ENCODE results near the gene TCHH. TPM values are rescaled to one million over a fixed set of nuclear protein-coding genes. Genes with fewer than 3 reads are reported as not detected.
"Not testable (repeated sequence)": the region's sequence is repeated elsewhere in the genome, so short reads cannot be mapped to it uniquely, and the experiment has no call there.

The TCHH gene, protein sequence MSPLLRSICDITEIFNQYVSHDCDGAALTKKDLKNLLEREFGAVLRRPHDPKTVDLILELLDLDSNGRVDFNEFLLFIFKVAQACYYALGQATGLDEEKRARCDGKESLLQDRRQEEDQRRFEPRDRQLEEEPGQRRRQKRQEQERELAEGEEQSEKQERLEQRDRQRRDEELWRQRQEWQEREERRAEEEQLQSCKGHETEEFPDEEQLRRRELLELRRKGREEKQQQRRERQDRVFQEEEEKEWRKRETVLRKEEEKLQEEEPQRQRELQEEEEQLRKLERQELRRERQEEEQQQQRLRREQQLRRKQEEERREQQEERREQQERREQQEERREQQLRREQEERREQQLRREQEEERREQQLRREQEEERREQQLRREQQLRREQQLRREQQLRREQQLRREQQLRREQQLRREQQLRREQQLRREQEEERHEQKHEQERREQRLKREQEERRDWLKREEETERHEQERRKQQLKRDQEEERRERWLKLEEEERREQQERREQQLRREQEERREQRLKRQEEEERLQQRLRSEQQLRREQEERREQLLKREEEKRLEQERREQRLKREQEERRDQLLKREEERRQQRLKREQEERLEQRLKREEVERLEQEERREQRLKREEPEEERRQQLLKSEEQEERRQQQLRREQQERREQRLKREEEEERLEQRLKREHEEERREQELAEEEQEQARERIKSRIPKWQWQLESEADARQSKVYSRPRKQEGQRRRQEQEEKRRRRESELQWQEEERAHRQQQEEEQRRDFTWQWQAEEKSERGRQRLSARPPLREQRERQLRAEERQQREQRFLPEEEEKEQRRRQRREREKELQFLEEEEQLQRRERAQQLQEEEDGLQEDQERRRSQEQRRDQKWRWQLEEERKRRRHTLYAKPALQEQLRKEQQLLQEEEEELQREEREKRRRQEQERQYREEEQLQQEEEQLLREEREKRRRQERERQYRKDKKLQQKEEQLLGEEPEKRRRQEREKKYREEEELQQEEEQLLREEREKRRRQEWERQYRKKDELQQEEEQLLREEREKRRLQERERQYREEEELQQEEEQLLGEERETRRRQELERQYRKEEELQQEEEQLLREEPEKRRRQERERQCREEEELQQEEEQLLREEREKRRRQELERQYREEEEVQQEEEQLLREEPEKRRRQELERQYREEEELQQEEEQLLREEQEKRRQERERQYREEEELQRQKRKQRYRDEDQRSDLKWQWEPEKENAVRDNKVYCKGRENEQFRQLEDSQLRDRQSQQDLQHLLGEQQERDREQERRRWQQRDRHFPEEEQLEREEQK (N-terminal part only)
- total RNA-seq = 0.13 TPM

DNA sequence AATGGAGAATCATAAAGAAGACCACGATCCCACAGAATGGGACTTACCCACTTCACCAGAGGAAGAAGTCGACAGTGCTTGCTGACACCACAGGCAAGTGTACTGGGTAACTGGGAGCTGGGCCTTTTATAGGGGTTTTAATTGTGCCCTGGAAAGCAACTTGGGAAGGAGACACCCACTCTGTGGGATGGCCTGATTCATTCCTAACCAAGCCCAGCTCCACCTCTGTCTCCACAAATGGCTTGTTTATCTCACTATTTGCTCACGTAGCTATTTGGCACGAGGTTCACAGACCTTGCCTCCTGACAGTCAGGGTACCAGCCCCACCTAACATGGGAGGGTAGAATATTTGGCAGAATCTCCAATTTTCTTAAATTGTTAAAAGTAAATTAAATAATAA, at the start of gene TCHH:
TCHH (minus strand) TSS at position 101 of the 400 bp plus-strand sequence. CDS start 1,364 bp downstream, outside the sequence.
- DNase-seq (ENCODE audit: low spot score) (no peak), ATAC-seq (no peak)
- intact Hi-C loops (cut with DNase I) = no loop called here

DNA sequence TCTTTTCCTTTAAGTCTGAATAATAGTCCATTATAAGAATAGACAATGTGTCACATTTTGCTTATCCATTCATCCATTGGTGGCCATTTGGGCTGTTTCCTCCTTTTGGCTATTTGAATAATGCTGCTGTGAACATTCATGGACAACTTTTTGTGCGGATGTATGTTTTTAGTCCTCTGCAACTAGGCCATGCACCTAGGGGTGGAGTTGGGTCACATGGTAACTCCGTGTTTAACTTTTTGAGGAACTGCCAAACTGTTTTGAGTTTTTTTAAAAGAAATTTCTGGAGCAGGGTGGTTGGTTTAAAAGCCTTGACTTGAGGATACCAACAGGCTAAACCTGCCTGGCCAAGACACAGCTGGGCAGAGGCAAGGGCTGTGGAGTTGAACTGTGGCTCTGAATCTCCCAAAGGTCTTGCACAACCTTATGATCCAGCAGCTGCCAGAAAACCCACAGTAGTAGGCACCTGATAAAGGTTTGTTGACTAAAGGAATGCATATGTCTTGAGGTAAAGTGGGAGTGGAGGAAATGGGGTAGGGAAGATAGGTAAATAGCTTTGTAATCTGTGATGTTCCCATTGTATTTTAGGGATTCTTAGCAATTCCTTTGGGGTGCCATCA, 49.4 kb upstream of the TCHH start:
- DNase-seq (ENCODE audit: low spot score) = no peak
- intact Hi-C loops (cut with DNase I) = no loop called here
- ATAC-seq = no peak

DNA sequence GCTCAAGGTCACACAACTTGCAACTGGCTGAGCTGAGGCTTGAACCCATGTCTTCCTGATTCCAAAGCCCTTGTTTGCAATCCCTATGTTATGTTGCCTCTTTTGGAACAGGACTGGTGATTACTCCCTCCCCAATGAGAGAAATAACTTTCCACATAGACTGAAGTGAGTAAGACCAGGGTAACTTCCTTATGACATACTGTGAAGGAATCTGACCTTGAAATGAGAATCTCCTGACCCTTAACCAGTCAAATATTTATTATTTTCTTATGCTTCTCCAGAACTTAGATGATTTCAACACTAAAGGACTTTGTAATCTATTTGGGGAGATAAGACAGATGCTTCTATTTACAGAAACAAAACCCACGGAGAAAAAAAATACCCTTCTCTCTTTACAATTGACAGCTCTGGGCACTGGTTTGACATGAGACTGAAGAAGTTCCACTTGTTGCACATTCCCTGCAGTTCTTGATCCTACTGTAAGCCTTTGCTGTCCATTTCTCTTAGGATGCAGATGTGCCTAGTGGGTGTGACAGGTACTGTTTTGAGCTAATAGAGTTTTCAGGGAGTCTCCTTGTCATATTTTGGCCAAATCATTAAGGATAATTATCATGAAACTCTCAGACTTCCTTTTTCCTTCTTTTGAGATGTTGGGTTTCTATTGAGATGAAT, 47.7 kb upstream of the TCHH start:
- intact Hi-C loops (cut with DNase I) = no loop called here
- ATAC-seq = peak; percentile 67

DNA sequence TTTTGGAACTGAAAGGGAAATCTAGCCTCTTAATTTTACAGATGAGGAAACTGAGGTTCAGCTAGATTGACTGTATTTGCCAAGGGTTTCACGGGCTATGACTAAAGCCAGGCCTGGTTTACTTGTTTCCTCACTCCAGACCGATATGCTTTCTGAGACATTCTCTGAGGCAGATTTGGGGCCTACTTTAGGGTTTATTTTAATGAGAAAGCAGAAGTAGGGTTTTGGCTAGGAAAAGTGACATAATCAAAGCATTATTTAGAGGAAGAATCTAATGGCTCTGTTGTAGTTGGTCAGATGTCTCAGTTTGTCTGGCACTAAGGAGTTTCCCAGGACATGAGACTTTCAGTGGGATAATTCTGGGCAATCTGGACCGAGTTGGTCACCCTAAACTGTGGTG, 45.3 kb upstream of the TCHH start:
- ATAC-seq (peak; percentile 67), DNase-seq (ENCODE audit: low spot score) (no peak)
- intact Hi-C loops (cut with DNase I) = no loop called here

More for the DNA sequence above, 47.7 kb upstream of the TCHH start:
- no peak for DNase-seq (ENCODE audit: low spot score)

DNA sequence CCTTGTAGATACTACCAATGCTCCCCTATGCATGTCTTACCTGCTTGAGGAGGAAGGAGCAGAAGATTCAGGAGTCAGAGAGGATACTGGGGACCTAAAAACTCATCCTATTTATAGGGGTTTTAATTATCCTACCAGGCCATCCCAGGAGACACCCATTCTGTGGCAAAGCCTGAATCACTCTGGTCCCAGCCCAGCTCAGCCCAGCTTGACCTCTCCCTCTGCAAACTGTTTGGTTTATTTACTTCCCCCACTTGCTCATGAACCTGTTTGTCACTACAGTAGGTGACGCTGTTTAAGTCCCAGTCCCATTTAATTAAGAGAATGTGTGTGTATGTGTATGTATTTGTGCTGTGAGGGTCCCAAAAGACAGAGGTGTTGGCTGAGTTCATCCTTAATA, 43.9 kb upstream of the TCHH start, which contains the start of gene RPTN:
RPTN (minus strand) TSS at position 85 of the 400 bp plus-strand sequence. CDS start 1,339 bp downstream, outside the sequence.
- no peak for DNase-seq (ENCODE audit: low spot score)
- no peak for ATAC-seq
- intact Hi-C loops (cut with DNase I) = no loop called here

DNA sequence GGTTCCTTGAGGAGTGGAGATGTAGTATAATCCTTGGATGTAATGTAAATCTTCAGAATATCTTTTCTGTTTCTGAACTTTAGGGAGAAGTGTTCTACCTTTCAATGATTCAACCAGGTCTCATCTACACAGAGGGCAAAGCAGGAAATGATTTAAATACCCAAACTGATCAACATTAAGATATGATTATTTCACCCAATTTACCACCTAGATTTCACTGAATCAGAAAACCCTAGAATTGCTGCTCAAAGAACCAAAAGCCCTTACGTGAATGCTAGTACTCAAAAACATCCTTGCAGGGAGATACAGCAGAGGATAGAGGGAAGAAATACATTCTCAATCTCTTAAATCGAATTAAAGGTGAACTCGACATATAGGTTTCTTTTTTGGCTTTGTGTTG, 38.8 kb upstream of the TCHH start:
- intact Hi-C loops (cut with DNase I) = no loop called here
- DNase-seq (ENCODE audit: low spot score) = no peak
- no peak for ATAC-seq

DNA sequence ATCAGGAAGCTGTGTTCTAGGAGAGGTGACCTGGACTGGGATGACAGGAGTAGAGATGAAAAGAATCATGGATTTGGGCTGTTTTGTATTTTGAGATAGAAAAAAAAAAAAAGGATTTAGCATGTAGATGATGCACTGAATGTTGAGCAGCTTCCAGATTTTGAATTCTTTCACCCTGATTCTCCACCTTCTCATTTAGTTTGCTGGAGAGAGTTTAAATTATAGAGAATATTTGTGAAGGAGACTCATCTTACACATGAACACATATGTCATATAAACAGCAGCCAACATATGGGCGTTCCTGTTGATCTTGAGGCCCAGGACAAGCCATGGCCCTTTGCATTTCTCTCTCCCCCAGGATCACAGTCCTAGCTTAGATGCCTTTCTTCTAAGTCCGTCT, 36.4 kb upstream of the TCHH start:
- DNase-seq (ENCODE audit: low spot score) (no peak), ATAC-seq (no peak)
- intact Hi-C loops (cut with DNase I) = no loop called here

DNA sequence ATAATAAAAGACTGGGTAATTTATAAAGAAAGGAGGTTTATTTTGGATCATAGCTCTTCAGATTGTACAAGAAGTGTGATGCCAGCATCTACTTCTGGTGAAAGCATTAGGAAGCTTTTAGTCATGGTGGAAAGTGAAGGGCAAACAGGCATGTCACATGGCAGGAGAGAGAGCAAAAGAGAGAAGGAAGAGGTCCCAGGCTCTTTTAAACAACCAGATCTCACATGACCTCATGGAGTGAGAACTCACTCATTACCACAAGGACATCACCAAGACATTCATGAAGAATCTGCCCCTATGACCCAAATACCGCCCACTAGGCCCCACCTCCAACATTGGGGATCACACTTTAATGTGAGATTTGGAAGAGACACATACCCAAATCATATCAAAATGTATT, 33.7 kb upstream of the TCHH start:
- no peak for ATAC-seq
- no peak for DNase-seq (ENCODE audit: low spot score)
- intact Hi-C loops (cut with DNase I) = no loop called here

DNA sequence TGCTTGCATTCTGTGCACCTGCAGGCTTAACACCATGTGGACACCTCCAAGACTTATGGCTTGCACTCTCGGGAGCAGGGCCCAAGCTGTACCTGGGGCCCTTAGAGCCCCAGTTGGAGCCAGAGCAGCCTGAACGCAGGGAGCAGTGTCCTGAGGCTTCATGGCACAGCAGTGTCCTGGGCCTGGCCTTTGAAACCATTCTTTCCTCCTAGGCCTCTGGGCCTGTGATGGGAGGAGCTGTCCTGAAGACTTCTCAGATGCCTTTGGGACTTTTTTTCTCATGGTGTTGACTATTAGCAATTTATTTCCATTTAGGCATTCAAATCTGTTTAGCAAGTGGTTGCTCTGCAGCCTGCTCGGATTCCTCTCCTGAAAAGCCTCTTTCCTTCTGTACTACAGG, 32.8 kb upstream of the TCHH start:
- intact Hi-C loops (cut with DNase I) = no loop called here
- ATAC-seq (no peak), DNase-seq (ENCODE audit: low spot score) (no peak)

DNA sequence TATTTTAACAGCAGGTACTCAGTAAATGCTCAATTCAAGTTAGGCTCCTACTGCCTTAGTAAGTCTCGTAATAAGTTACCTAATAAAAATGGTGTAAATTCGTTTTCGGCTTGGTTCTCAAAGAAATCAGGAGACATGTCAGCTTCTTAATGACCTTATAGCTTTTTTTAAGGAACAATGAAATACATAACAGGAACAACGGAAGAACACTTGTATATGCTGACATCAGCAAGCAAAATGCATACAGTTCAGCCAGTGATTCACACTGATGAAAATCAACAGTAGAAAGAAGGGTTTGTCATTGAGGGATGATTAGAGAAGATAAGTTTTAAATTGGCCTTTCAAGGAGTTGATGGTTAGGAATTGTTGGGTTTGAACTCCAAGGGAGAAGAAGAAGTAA, 30.5 kb upstream of the TCHH start:
- no peak for DNase-seq (ENCODE audit: low spot score)
- no peak for ATAC-seq
- intact Hi-C loops (cut with DNase I) = no loop called here

DNA sequence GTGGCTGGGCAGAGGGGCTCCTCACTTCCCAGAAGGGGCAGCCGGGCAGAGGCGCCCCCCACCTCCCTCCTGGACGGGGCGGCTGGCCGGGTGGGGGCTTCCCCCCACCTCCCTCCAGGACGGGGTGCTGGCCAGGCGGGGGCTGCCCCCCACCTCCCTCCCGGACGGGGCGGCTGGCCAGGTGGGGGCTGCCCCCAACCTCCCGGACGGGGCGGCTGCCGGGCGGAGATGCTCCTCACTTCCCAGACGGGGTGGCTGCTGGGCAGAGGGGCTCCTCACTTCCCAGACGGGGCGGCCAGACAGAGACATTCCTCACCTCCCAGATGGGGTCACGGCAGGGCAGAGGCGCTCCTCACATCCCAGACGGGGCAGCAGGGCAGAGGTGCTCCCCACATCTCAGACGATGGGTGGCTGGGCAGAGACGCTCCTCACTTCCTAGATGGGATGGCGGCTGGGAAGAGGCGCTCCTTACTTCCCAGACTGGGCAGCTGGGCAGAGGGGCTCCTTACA, 29.5 kb upstream of the TCHH start:
- not testable (repeated sequence) for DNase-seq (ENCODE audit: low spot score); ATAC-seq
- intact Hi-C loops (cut with DNase I) = loop anchor here (5.0 kb wide), 1 partner anchor 92 kb away; no protein-coding TSS in a partner anchor

DNA sequence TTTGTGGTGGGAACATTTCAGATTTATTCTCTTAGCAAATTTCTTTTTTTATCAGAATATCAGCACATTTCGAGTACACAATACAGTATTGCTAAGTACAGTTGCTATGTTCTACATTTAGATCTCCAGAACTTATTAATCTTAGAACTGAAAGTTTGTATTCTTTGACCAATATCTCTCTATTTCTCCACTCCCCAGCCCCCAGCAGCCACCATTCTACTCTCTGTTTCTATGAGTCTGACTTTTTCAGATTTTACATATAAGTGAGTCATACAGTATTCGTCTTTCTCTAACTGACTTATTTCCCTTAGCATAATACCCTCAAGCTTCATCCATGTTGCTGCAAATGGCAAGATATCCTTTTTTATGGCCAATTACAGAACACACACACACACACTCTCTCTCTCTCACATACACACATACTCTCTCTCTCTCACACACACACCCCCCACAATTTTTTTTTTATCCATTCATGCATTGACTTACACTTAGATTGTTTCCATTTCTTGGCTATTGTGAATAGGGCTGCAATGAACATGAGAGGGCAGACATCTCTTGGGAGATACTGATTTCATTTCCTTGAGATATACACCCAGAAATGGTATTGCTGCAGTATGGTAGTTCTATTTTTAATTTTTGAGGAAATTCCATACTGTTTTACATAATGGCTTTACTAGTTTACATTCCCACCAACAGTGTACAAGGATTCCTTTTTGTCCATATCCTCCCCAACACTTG, 28.1 kb upstream of the TCHH start:
- DNase-seq (ENCODE audit: low spot score) (no peak), ATAC-seq (no peak)
- intact Hi-C loops (cut with DNase I) = loop anchor here (5.0 kb wide), 1 partner anchor 91 kb away; no protein-coding TSS in a partner anchor

DNA sequence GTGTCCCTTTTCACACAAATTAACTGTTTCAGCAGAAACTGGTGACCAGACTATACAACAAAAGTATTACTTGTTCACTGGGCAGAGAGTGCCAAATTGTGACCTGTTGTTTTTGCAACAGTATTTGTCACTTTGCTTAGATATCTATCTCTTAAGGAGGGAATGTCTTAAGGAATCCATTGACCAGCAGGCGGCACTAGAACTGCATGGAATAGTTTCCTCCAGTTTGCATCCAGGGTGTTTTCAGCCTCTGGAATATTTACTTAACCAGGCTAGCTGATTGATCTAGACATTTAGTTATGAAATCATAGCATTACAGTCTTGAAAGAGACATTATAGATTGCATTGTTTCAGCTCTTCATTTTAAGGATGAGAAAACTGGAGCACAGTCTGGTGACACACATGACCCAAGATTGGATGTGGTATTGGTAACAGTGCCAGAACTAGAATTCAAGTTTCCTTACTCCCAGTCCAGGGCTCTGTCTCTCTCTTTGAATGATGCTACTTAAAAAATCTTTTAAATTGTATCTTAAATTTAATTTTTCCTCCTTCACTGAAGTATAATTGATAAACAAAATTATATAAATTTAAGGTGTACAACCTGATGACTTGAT, 26.8 kb upstream of the TCHH start:
- peak; percentile 67 for ATAC-seq
- intact Hi-C loops (cut with DNase I) = loop anchor here (5.0 kb wide), 1 partner anchor 90 kb away; no protein-coding TSS in a partner anchor
- peak; percentile 75 for DNase-seq (ENCODE audit: low spot score)

DNA sequence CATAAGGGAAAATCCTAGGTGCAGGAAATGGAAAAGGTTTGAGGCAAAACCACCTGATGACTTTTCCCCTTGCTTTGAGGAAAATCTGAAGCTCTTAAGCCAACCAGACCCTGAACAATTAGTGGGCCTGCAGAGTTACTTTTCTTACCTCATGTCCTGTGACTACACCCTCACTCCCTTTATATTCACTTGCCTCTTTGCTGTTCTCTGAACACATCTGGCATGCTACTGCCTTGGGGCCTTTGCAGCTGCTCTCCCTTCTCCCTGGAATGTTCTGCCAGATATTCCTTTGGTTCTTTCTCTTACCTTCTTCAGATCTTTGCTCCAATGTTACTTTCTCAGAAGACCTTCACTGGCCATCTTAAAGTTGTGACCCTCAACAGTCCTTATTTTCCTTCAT, 22.0 kb upstream of the TCHH start:
- ATAC-seq (no peak), DNase-seq (ENCODE audit: low spot score) (no peak)
- intact Hi-C loops (cut with DNase I) = no loop called here

DNA sequence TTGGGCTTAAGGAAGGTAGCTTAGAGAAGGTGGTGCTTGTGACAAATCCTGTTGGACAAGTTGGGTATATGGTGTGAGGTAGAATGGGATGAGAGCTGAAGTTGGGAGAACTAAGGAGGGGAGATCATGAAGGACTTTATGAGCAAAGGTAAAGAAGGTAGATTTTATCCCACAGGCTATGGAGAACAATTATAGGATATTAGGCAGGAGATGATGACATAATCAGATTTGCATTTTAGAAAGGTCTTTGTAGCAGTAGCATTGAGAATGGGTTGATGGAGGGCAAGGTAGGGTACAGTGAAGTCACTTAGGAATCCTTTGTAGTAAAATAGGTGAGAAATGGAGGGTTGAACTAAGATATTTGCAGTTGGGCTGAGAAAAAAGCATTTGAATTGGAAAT, 14.9 kb upstream of the TCHH start:
- intact Hi-C loops (cut with DNase I) = no loop called here
- DNase-seq (ENCODE audit: low spot score) (no peak), ATAC-seq (no peak)

DNA sequence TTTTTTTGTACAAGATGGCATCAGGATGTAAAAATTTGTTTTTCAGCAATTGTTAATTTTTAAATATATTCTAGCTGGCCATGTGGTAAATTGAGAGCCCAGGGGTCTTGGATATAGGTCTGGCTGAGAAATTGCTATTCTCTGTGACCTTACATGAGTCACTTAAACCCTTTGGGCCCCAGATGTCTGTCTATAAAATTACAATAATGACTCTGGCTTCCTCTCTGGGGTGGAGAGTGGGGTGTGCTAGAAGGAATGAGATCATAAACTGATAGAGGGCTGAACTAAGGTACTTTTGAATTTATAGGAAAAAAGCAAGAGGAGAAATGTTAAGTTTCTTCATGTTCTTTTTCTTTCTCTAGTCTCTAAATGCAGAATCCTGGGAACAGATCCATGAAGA, 12.4 kb upstream of the TCHH start:
- intact Hi-C loops (cut with DNase I) = no loop called here
- ATAC-seq = no peak

More for the DNA sequence above, 12.4 kb upstream of the TCHH start:
- no peak for DNase-seq (ENCODE audit: low spot score)

Measured in sciatic nerve (tissue), 2 donors.